ENCODE data around the gene CNTNAP2.

DNA sequence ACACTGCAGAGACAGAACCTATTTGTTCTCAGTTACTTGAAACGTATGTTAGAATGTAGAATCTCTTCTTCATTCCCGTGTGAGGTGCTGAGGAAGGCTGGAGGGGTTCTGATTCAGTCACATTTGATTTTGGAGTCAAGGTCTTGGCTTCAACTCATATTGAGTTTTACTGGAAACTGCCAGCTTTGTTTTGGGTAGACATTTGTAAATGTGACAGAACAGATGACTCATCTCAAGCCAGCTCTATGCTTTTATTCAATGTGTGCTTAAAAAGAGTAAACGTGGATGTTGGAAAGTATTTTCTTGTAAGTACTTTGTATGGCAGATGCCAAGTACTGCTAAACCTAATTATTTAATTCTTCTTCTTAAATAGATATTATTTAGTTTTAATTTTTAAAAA, 1693.2 kb downstream of the CNTNAP2 start:
- TF ChIP-seq, protein P1, sequence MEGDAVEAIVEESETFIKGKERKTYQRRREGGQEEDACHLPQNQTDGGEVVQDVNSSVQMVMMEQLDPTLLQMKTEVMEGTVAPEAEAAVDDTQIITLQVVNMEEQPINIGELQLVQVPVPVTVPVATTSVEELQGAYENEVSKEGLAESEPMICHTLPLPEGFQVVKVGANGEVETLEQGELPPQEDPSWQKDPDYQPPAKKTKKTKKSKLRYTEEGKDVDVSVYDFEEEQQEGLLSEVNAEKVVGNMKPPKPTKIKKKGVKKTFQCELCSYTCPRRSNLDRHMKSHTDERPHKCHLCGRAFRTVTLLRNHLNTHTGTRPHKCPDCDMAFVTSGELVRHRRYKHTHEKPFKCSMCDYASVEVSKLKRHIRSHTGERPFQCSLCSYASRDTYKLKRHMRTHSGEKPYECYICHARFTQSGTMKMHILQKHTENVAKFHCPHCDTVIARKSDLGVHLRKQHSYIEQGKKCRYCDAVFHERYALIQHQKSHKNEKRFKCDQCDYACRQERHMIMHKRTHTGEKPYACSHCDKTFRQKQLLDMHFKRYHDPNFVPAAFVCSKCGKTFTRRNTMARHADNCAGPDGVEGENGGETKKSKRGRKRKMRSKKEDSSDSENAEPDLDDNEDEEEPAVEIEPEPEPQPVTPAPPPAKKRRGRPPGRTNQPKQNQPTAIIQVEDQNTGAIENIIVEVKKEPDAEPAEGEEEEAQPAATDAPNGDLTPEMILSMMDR (IDR thresholded peaks at IDR 0.05): no peak
- no peak for TF ChIP-seq POLR2A (IDR thresholded peaks at IDR 0.05)
- TF ChIP-seq EP300 (IDR thresholded peaks at IDR 0.05): no peak

Data from tibial nerve (tissue), 4 donors.